ENCODE data around the gene LMBRD2. TPM values are rescaled to one million over a fixed set of nuclear protein-coding genes. Genes with fewer than 3 reads are reported as not detected.
A peak's percentile ranks its signal among the peaks of the same experiment; 100 is the strongest.

LMBRD2 gene
- total RNA-seq, 3 donors from 2014 or later (not counting 1 experiment from before 2014, with no cell fraction given), result 6.9 to 9.8 (median 9.6) TPM

- Mint-ChIP-seq H3K4me1 (peaks cover 71 to 78% of the 10 kb centered on the region in 2 donors), H3K27me3 (ENCODE audit: low read depth in 2 of 2) (no peaks in the 10 kb centered on the region), H3K36me3 (peaks cover 17% of the 10 kb centered on the region), H3K27ac (no peak overlapping the region), H3K9me3 (no peaks in the 10 kb centered on the region), H3K4me3 (peak overlapping the region; percentile 43)
- Histone ChIP-seq H3K27ac (ENCODE audit: low read length) (no peak overlapping the region), H3K9me3 (ENCODE audit: control insufficient read depth, insufficient read depth, low read length) (no peaks in the 10 kb centered on the region), H3K4me1 (ENCODE audit: control insufficient read depth, insufficient read depth, low read length) (peaks cover 14% of the 10 kb centered on the region), H3K27me3 (ENCODE audit: control insufficient read depth, insufficient read depth, low read length) (no peaks in the 10 kb centered on the region), H3K4me3 (ENCODE audit: low read length) (no peak overlapping the region), H3K36me3 (ENCODE audit: control insufficient read depth, insufficient read depth, low read length) (peaks cover 11% of the 10 kb centered on the region)
- WGBS (ENCODE audit: insufficient coverage), result 100% methylated on average over 3 of the region's 4 CpGs
- intact Hi-C loops (cut with micrococcal nuclease), result no loop called here
- DNase-seq, result no peak
- no peak for TF ChIP-seq CTCF (IDR thresholded peaks at IDR 0.05)
- no peak for ATAC-seq
Observed at GRCh38 chr5:36153726-36154125, 2.0 kb upstream of the LMBRD2 start.

GRCh38 chr5:36153298-36153677 lies 1.6 kb upstream of the LMBRD2 start:
- no peak for DNase-seq
- H3K4me1 Mint-ChIP-seq, result peaks cover 66 to 73% of the 10 kb centered on the region in 2 donors
- peak overlapping the region; percentile 43 for H3K4me3 Mint-ChIP-seq
- ATAC-seq, result no peak
- H3K27ac ChIP-seq (ENCODE audit: low read length), result no peak overlapping the region
- no peak overlapping the region for H3K4me3 ChIP-seq (ENCODE audit: low read length)
- H3K9me3 Mint-ChIP-seq, result no peaks in the 10 kb centered on the region
- no peaks in the 10 kb centered on the region for H3K27me3 Mint-ChIP-seq (ENCODE audit: low read depth in 2 of 2)
- 95% methylated on average over 7 of the region's 7 CpGs for whole genome bisulfite sequencing (ENCODE audit: insufficient coverage)
- peaks cover 11% of the 10 kb centered on the region for H3K36me3 ChIP-seq (ENCODE audit: control insufficient read depth, insufficient read depth, low read length)
- no peaks in the 10 kb centered on the region for H3K27me3 ChIP-seq (ENCODE audit: control insufficient read depth, insufficient read depth, low read length)
- peaks cover 14% of the 10 kb centered on the region for H3K4me1 ChIP-seq (ENCODE audit: control insufficient read depth, insufficient read depth, low read length)
- TF ChIP-seq CTCF (IDR thresholded peaks at IDR 0.05), result no peak
- intact Hi-C loops (cut with micrococcal nuclease), result no loop called here
- peaks cover 17% of the 10 kb centered on the region for H3K36me3 Mint-ChIP-seq
- no peak overlapping the region for H3K27ac Mint-ChIP-seq
- no peaks in the 10 kb centered on the region for H3K9me3 ChIP-seq (ENCODE audit: control insufficient read depth, insufficient read depth, low read length)

- no peak for ATAC-seq
- H3K36me3 Mint-ChIP-seq, result peaks cover 17% of the 10 kb centered on the region
- H3K27me3 ChIP-seq (ENCODE audit: control insufficient read depth, insufficient read depth, low read length), result no peaks in the 10 kb centered on the region
- H3K27me3 Mint-ChIP-seq (ENCODE audit: low read depth in 2 of 2), result no peaks in the 10 kb centered on the region
- H3K9me3 ChIP-seq (ENCODE audit: control insufficient read depth, insufficient read depth, low read length), result no peaks in the 10 kb centered on the region
- peak overlapping the region; percentile 1 for H3K27ac ChIP-seq (ENCODE audit: low read length)
- H3K4me3 ChIP-seq (ENCODE audit: low read length), result peak overlapping the region; percentile 87
- no peak for TF ChIP-seq CTCF (IDR thresholded peaks at IDR 0.05)
- intact Hi-C loops (cut with micrococcal nuclease), result loop anchor here (1.0 kb wide), 1 partner anchor 90 kb away; no protein-coding TSS in a partner anchor
- no peaks in the 10 kb centered on the region for H3K9me3 Mint-ChIP-seq
- peaks cover 61 to 66% of the 10 kb centered on the region in 2 donors for H3K4me1 Mint-ChIP-seq
- peaks cover 11% of the 10 kb centered on the region for H3K36me3 ChIP-seq (ENCODE audit: control insufficient read depth, insufficient read depth, low read length)
- 8% methylated on average over 23 of the region's 24 CpGs for WGBS (ENCODE audit: insufficient coverage)
- H3K4me1 ChIP-seq (ENCODE audit: control insufficient read depth, insufficient read depth, low read length), result peaks cover 14% of the 10 kb centered on the region
- H3K27ac Mint-ChIP-seq, result peak overlapping the region; percentile 90 to 92
- no peak for DNase-seq
- peak overlapping the region; percentile 98 for H3K4me3 Mint-ChIP-seq
Observed at GRCh38 chr5:36152324-36153297, 924 bp upstream of the LMBRD2 start.
